Activated naive CD4-positive, alpha-beta T cell (primary cell): Measurements from ENCODE around the gene MRPS23.

Experiments used
- DNase-seq, 4 experiments: peaks; one replicate each; lab custom pipeline; 2025; lab: John Stamatoyannopoulos, UW

MRPS23 gene

DNA sequence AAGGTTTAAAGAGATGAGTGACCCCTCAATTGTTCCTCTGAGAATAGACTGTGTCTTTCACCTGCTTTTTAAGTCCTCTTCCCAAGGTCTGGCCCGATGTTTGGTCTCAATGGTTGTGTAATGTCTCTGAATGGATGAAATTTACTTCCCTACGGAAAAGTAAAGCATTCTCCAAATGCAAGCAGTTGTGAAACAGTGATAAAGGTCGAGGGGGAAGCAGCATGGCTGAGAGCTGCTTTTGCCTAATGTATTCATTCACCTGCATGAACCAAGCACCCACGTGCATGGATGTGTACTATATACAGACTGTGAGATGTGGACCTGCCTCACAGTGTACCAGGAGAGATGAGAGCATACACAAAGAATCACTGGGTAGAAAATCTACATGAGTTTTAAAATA, 11.4 kb downstream of the MRPS23 start:
- DNase-seq: no peak

DNA sequence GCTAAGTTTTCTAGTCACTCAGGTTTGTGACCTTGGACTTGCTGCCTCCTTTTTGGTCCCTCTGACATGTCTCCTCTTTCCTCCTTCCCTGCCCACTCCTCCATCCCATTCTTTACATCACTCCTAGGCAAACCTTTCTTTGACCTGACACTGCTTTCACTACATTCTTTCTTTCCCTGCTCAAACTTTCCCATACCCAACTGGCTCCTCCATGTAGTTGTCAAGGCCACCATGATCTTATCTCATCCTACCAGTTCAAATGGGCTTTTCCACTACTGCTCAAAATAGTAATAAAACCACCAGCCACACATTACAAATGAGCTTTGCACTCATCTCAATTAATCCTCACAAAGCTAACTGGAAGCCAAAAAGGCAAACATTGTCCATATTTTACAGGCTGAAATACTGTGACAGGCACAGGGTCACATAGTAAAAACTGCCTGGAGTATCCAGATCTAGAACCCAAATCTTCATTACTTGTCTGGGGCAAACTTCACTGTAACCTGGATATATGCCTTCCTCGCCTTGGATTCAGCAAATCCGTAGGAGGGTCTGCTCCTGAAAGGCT, 14.4 kb downstream of the MRPS23 start:
- no peak for DNase-seq

- no peak for DNase-seq
Measured at GRCh38 chr17:57834146-57834741, 15.6 kb downstream of the MRPS23 start.

- DNase-seq: peak in 3 of 4 experiments; percentile 13 to 49 (median 42)
Measured at GRCh38 chr17:57833179-57833939, 16.5 kb downstream of the MRPS23 start.

- DNase-seq: no peak
Measured at GRCh38 chr17:57832314-57833178, 17.3 kb downstream of the MRPS23 start.

- DNase-seq: no peak
Measured at GRCh38 chr17:57830880-57831279, 19.0 kb downstream of the MRPS23 start.

DNA sequence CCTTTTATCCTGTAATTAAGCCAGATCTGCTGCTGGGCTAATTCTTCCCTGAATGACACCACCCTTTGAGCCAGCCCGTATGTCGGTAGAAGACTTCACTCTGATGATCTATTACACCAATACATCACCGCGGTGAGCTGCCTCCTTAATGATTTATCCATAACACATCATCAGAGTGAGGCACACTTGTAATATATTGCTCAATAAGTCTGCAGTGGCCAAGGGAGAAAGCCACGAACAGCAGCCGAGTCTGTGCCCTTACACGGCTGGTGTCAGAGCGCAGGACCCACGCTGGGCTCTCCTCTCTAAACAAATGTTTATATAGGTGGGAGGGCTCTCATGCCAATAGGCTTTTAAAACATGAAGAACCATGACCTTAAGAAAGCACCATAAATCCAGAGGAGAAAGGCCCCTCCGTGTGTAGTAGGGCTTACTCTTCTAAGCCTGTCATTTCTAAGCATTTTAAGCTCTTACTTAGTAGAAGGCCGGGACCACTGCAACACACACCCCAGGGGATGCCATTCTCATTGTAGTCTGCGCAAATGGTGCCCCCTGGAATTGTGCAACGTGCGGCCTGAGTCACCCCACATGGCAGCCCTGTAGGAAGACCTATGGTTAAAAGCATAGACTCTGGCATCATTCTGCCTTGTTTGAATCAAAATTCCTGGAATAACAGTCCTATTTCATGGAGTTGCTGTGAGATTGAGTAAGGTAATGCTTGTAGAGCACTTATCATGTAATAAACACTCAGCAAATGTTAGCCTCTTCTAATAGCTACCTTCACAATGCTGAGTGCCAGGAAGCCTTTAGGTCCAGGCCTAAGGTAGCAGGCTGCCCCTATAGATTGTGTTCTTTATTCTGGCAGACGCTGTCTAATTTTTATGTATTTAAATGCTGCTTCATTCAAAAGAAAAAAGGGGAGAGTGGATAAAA, 26.1 kb downstream of the MRPS23 start:
- DNase-seq: no peak

DNA sequence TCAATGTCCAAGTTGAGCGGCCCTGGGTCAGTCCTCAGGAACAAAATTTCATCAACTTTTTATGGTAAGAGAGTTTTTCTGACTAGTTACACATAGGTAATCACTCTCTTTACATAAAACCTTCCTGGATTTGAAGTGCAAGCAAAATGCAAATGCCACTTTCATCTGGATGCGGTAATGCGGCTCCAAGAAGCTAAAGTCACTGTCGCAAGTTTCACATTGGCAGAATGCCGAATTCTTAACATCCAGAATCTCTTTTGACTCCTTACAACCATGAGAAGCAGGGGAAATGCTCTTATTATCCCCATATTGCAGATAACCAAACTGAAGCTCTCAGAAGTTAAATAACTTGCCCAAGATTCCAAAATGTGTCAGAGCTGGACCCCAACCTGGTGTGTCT, 30.0 kb downstream of the MRPS23 start:
- no peak for DNase-seq

GRCh38 chr17:57819285-57819684, 30.6 kb downstream of the MRPS23 start:
- no peak for DNase-seq

DNA sequence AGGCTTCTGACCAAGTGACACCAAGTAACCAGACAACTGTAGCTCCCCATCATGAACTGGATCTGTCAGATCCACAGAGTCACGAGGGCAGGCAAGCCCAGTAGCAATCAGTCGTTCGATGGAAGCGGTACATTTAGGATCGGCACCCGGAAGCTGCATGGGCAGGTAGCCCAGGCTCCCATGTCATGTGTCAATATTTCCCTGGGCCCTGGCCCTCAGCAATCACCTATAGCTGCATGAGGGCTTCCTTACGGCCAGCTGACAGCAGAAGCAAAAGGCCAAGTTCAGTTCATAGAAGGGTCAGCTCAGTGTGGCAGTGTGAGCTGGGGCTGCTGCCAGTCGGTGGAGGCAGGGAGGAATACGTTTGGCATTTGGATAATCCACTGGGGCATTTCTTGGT, 31.8 kb downstream of the MRPS23 start:
- DNase-seq: no peak

DNA sequence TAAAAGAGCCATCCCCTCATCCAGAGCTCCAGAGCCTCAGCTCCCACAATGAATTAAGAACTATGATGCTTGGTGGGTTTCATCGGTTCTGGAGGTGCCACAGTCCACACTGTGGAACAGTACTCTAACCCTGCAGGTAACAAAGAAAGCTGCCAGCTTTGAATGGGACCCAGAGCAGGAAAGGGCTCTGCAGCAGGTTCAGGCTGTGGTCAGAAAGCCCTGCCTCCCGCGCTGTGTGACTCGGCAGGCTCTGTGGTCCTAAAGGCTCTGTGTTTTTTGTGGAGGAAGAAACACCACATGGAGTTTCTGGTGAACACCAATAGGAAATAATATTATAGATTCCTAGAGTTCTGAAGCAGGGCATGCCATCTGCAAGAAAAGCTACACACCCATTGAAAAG, 32.5 kb downstream of the MRPS23 start:
- DNase-seq: no peak

DNA sequence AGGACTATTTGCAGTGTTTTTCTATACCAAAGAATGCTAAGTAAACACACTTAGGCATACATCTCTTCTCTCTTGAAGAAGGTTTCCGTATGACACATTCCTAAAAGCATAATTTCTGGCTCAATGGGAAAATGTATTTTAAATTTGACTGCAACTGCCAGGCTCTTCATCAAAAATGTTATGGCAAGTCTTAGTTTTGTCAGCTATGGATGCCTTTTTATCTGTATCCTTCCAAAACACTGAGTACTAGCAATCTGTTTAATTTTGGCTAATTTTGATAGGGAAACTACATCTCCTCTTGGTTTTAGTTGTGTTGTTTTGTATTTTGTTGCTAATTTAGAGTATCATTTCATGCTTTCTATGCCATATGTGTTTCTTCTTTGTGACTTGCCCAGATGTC, 35.4 kb downstream of the MRPS23 start:
- no peak for DNase-seq

DNA sequence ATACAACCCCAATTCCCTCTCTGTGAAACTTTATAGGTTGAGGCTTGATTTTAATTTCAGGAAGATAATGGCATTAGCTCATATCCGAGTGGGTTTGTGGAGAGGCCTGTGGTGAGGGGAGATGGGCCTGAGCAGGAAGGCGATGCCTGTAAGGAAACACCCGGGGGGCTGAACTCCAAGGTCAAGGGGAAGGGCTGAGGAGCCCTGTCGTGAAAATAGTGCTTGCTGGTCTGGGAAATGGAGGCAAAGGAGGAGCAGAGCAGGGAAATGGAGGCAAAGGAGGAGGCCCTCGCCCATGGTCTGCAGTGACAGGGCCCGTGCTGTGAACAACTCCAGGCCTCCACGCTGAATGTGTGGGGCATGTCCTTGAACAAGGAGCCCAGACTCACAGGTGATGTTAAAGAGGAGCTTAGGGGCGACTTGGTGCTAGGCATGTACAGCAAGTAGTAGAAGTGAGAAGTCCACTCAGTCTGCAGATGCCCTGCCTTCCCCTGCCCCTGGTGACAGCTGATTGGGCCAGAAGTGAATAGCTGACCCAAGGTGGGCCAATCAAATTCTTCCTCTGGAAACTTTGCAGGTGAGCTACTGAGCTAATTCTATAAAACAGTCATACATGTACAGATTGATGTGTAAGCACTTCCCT, 38.1 kb downstream of the MRPS23 start:
- no peak for DNase-seq

- DNase-seq: no peak
Measured at GRCh38 chr17:57810721-57811637, 38.9 kb downstream of the MRPS23 start.

DNA sequence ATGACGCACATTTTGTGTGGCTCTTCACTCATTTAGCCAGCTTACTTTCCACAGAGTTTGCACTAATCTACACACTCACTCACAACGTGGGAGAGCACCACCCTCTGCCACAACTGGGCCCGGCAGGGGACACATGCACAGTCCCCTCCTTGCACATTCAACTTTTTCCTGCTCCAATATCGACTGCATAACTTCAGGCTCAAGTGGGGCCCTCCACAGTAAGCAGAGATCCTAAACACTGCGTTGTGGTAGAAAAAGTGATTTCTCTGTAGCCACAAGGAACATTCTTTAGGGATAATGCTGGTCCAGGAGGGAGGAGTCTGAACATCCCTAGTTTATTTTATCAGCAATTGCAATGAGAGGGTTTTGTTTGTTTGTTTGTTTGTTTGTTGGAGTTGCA, 40.0 kb downstream of the MRPS23 start:
- DNase-seq: no peak

GRCh38 chr17:57808882-57809281, 41.0 kb downstream of the MRPS23 start:
- DNase-seq: no peak

- DNase-seq: no peak
Measured at GRCh38 chr17:57806167-57806830, 43.5 kb downstream of the MRPS23 start.

DNA sequence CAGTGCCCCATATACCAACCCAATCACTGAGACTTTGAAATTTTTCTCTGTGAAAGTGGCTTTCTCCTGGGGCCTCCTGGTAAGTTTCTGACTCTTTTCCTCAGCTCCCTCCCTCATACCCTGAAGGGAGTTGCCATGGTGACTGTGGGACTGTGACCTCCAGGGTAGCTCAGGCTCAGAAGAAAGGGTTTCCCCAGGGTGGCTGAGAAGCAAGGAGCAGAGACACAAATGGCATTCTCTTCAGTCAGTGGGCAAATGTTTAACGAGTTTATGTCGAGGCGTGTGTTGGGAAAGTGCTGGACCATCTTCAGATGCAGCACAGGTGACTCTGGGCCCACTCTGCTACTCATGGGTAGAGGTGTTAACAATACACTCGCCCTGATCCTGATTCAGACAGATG, 46.8 kb downstream of the MRPS23 start:
- no peak for DNase-seq

DNA sequence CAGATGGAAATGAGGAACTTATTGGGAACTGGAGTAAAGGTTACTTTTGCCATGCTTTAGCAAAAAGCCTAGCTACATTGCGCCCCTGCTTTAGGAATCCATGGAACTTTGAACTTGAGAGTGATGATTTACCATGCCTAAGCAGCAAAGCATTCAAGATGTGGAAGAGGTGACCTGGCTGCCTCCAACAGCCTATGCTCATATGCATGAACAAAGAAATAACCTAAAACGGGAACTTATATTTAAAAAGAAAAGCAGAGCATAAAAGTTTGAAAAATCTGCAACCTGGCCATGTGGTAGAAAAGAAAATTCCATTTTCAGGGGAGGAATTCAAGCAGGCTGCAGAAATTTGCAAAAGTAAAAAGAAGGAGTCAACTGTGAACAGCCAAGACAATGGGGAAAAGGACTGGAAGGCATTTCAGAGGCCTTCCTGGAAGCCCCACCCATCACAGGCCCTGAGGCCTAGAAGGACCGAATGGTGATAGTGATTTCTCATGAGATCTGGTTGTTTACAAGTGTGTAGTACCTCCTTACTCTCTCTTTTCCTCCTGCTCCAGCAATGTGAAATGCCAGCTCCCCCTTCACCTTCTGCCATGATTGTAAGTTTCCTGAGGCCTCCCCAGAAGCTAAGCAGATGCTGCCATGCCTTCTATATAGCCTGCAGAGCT, 48.7 kb downstream of the MRPS23 start:
- no peak for DNase-seq
